Stomach (tissue), 9 donors: ENCODE measurements around the gene MYO18B. TPM values are rescaled to one million over a fixed set of nuclear protein-coding genes. Genes with fewer than 3 reads are reported as not detected.

Source experiments
- DNase-seq, 2 donors: peaks; one replicate each; pipeline versions ENCODE4 v3.0.0 to v3.0.0-alpha.2; 2013 to 2019
- H3K27ac ChIP-seq, 5 donors: fragments of 200-600 bp in 4 of 5; sonication (generic) in 4 of 5; one replicate each; pipeline ENCODE4 v1.5.1; 2013 to 2019; ENCODE audit warnings: mild to moderate bottlenecking in 1 of 5, moderate library complexity in 1 of 5
- H3K27me3 ChIP-seq, 3 donors: fragments of 200-600 bp; sonication (generic); one replicate each; pipeline ENCODE4 v1.5.1; 2017 to 2019; ENCODE audit warnings: mixed run types in 1 of 3
- H3K36me3 ChIP-seq, 4 donors: fragments of 200-600 bp; sonication (generic); 1 replicate in 3 of 4; 2 replicates in 1 of 4; pipeline ENCODE4 v1.5.1; 2016 to 2019
- H3K4me1 ChIP-seq, 4 donors: fragments of 200-600 bp; sonication (generic); one replicate each; pipeline ENCODE4 v1.5.1; 2016 to 2019
- H3K4me3 ChIP-seq, 4 donors: fragments of 200-600 bp; sonication (generic) in 3 of 4; one replicate each; pipeline ENCODE4 v1.5.1; 2016 to 2019; ENCODE audit warnings: mild to moderate bottlenecking in 1 of 4
- H3K9me3 ChIP-seq, 4 donors: fragments of 200-600 bp; sonication (generic); one replicate each; pipeline ENCODE4 v1.5.1; 2016 to 2019
- EP300 ChIP-seq: sonication (generic); formaldehyde crosslinking; IDR thresholded peaks from one replicate; pipeline ENCODE4 v1.6.1; 2017; ENCODE audit warnings: antibody characterized with exemption
- POLR2A ChIP-seq, 4 donors: fragments of 450-650 bp; IDR thresholded peaks; one replicate each; pipeline ENCODE4 v1.6.1; 2016; ENCODE audit warnings: antibody characterized with exemption in 4 of 4, control low read depth in 2 of 4, mild to moderate bottlenecking in 1 of 4, moderate library complexity in 1 of 4
- POLR2AphosphoS5 ChIP-seq, 3 donors: sonication (generic); formaldehyde crosslinking; IDR thresholded peaks; one replicate each; pipeline ENCODE4 v1.6.1; 2016; ENCODE audit warnings: antibody characterized with exemption in 3 of 3
- WGBS, 5 donors: extraction: QIAGEN DNeasy Blood & Tissue Kit in 3 of 5; methylation state at CpG; one replicate each; pipeline versions ENCODE4 v1.1.5 to v1.1.7; 2013 to 2018; 5-methylcytosine and 5-hydroxymethylcytosine counted together
- intact Hi-C: fragments of 100-400 bp; cut with DNase I; formaldehyde crosslinking; loops from one replicate; pipeline ENCODE4 v1.15.1; 2023; ENCODE audit warnings: low total_unique reads
- polyA plus RNA-seq, 3 donors: library from polyadenylated mRNA; stranded (reverse); fragments of 200-250 nt; gene quantifications; one replicate each; pipeline ENCODE4 v1.2.3, GENCODE V29; 2013
- total RNA-seq, 5 donors: library from RNA; depleted of rRNA; stranded (reverse); fragments of >200 nt; gene quantifications; one replicate each; pipeline versions ENCODE4 v1.1.0 to v1.2.3, GENCODE V29; 2014 to 2016
- TF ChIP-seq, protein P1 (sequence below), 7 experiments: fragments of 450-650 bp in 4 of 7; fragments of 200-600 bp in 3 of 7; sonication (generic) in 3 of 7; IDR thresholded peaks; one replicate each; pipeline ENCODE4 v1.5.1; 2016 to 2019; ENCODE audit warnings: antibody characterized with exemption in 7 of 7, control low read depth in 2 of 7, mild to moderate bottlenecking in 1 of 7
- donor health status: healthy with polysubstance abuse.
- donor health status: Bipolar disorder and iron deficiency.
- donor health status: healthy.

The MYO18B gene
- total and polyA plus RNA-seq, 8 donors = 0.31 to 7.6 (median 0.92) TPM; not detected in 1

DNA sequence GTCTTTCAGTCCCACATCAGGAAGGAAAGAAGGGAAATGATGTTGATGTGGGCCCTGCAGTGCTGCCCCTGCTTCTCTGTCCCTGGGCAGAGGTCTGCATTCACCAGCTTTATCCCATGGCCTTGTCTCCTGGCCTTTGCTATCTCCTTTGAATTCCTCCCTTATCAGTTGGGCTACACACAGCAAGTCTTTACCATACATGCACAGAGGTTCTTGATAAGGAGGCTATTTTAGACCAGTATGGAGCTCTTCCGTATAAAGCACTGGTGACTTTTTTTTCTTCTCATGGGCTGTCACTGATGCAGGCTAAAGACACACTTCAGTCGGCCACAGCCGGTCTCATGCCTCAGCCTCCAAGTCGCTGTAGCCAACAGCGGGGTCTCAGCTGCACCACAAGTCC, 20.2 kb downstream of the MYO18B start:
- DNase-seq = no peak
- WGBS, 5 donors = 48 to 66% (median 54%) methylated on average over 5 of the region's 5 CpGs
- intact Hi-C loops = no loop called here
- peaks cover 12 to 17% (median 16%) of the 10 kb centered on the region in 4 donors for H3K9me3 ChIP-seq
- no peak overlapping the region for H3K4me3 ChIP-seq
- H3K27ac ChIP-seq = no peak overlapping the region
- peaks cover 0 to 23% (median 0%) of the 10 kb centered on the region in 3 donors for H3K27me3 ChIP-seq
- H3K36me3 ChIP-seq = no peaks in the 10 kb centered on the region
- TF ChIP-seq POLR2A (IDR thresholded peaks at IDR 0.05) = no peak
- TF ChIP-seq EP300 = no peak
- TF ChIP-seq POLR2AphosphoS5 (IDR thresholded peaks at IDR 0.05) = no peak
- TF ChIP-seq, protein P1, sequence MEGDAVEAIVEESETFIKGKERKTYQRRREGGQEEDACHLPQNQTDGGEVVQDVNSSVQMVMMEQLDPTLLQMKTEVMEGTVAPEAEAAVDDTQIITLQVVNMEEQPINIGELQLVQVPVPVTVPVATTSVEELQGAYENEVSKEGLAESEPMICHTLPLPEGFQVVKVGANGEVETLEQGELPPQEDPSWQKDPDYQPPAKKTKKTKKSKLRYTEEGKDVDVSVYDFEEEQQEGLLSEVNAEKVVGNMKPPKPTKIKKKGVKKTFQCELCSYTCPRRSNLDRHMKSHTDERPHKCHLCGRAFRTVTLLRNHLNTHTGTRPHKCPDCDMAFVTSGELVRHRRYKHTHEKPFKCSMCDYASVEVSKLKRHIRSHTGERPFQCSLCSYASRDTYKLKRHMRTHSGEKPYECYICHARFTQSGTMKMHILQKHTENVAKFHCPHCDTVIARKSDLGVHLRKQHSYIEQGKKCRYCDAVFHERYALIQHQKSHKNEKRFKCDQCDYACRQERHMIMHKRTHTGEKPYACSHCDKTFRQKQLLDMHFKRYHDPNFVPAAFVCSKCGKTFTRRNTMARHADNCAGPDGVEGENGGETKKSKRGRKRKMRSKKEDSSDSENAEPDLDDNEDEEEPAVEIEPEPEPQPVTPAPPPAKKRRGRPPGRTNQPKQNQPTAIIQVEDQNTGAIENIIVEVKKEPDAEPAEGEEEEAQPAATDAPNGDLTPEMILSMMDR (IDR thresholded peaks at IDR 0.05) = no peak
- no peaks in the 10 kb centered on the region for H3K4me1 ChIP-seq

DNA sequence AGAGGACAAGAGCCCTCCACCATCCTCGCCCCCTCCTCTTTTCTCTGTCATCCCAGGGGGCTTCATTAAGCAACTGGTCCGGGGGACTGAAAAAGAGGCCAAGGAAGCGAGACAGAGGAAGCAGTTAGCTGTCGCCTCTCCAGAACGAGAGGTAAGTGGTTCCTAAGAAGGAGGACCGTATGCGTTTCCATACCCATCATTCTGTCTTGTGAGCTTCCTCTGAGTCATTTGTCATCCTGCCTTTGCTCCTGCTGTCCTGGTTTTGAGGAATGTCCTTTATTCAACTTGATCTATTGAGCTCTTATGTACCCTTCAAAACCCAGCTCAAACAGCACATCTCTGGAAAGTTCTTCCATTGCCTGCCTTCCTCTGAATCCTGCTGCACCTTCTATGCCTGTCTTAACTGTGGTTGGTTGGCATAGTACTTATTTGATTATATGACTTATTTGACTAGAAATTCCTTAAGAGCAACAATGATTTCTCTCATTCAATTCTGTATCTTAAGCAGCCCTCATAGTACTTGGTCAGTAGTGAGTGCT, 21.3 kb downstream of the MYO18B start:
- DNase-seq = no peak
- H3K36me3 ChIP-seq = no peaks in the 10 kb centered on the region
- H3K9me3 ChIP-seq = peaks cover 13 to 21% (median 18%) of the 10 kb centered on the region in 4 donors
- H3K27me3 ChIP-seq = peaks cover 0 to 23% (median 0%) of the 10 kb centered on the region in 3 donors
- no peak overlapping the region for H3K4me3 ChIP-seq
- no peaks in the 10 kb centered on the region for H3K4me1 ChIP-seq
- no peak overlapping the region for H3K27ac ChIP-seq
- 70 to 84% (median 72%) methylated on average over 7 of the region's 7 CpGs for WGBS, 5 donors
- TF ChIP-seq POLR2AphosphoS5 (IDR thresholded peaks at IDR 0.05) = no peak
- no peak for TF ChIP-seq POLR2A (IDR thresholded peaks at IDR 0.05)
- TF ChIP-seq, protein P1 (IDR thresholded peaks at IDR 0.05) = no peak
- no peak for TF ChIP-seq EP300
- intact Hi-C loops = no loop called here

DNA sequence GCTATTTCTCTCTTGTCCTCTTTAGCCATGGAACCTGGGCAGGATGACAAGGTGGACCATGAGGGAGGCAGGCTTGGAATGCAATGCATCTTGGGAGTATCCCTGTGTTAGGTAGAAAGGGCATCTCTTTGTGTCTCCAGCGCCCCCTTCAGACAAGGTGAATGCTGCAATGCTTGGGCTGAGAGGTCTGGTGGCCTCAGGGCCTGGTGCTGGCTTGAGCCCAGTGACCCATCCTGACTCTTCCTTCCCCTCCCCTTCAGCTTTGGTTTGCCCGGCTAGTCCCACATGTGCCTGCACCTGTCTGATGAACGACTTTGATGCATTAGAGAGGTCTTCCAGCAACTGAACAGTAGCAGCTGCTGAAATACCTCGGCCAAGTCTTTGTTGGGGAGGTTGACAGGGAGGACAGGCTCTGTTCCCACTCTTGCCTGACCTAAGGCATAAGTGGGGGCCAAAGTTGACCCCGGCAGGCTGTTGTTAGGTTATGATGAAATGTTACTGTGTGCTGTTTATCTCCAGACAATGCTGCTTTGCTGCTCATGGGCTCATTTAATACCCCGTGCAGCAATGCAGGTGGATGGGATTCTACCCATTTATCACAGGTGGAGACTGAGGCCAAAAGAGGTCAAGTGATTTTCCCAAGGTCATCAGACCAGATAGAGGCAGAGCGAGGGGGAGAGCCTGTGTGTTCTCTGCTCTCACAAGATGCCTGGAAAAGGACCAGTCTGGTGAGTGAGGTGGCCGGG, 22.5 kb downstream of the MYO18B start:
- DNase-seq = no peak
- H3K4me3 ChIP-seq = no peak overlapping the region
- 58 to 69% (median 65%) methylated on average over 8 of the region's 8 CpGs for WGBS, 5 donors
- intact Hi-C loops = no loop called here
- peaks cover 0 to 28% (median 0%) of the 10 kb centered on the region in 3 donors for H3K27me3 ChIP-seq
- no peak for TF ChIP-seq POLR2A (IDR thresholded peaks at IDR 0.05)
- no peak for TF ChIP-seq POLR2AphosphoS5 (IDR thresholded peaks at IDR 0.05)
- TF ChIP-seq, protein P1 (IDR thresholded peaks at IDR 0.05) = no peak
- no peak for TF ChIP-seq EP300
- H3K27ac ChIP-seq = no peak overlapping the region
- H3K9me3 ChIP-seq = peaks cover 13 to 21% (median 18%) of the 10 kb centered on the region in 4 donors
- no peaks in the 10 kb centered on the region for H3K4me1 ChIP-seq
- H3K36me3 ChIP-seq = no peaks in the 10 kb centered on the region

DNA sequence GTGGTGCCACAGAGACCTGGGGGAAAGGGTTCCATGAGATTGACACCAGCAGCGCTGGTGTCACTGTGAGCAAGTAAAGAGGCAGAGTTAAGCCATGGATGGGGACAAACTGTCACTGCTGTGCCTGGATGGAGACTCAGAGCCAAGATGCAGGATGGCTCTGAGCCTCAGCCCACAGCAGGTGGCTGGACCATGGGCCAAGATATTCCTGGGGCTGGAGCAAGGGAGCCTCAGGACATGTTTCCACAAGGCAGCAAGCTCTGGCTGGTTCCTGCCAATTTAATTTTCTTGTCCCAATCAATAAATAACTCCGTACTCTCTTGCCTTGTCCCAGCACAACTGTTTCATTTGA, 23.0 kb downstream of the MYO18B start:
- H3K9me3 ChIP-seq = peaks cover 13 to 21% (median 18%) of the 10 kb centered on the region in 4 donors
- H3K4me1 ChIP-seq = no peaks in the 10 kb centered on the region
- DNase-seq = no peak
- no peak overlapping the region for H3K27ac ChIP-seq
- intact Hi-C loops = no loop called here
- no peaks in the 10 kb centered on the region for H3K36me3 ChIP-seq
- TF ChIP-seq, protein P1 (IDR thresholded peaks at IDR 0.05) = no peak
- TF ChIP-seq POLR2AphosphoS5 (IDR thresholded peaks at IDR 0.05) (no peak), POLR2A (IDR thresholded peaks at IDR 0.05) (no peak), EP300 (no peak)
- 81 to 95% (median 93%) methylated on average over 2 of the region's 2 CpGs for WGBS, 5 donors
- H3K4me3 ChIP-seq = no peak overlapping the region
- peaks cover 0 to 34% (median 0%) of the 10 kb centered on the region in 3 donors for H3K27me3 ChIP-seq
